Measurements from ENCODE around the gene AOAH.

The AOAH gene

GRCh38 chr7:36761835-36762234, 37.5 kb upstream of the AOAH start:
- TF ChIP-seq CTCF (IDR thresholded peaks at IDR 0.05; ENCODE audit: borderline replicate concordance, extremely low read depth, low read length, poor library complexity, severe bottlenecking): no peak
- no peak for TF ChIP-seq EZH2 (IDR thresholded peaks at IDR 0.05; ENCODE audit: borderline replicate concordance, low read depth, low read length, severe bottlenecking)
- no peak overlapping the region for H3K4me2 ChIP-seq (ENCODE audit: insufficient read depth, low read length)
- no peaks in the 10 kb centered on the region for H3K9me3 ChIP-seq (ENCODE audit: insufficient read depth, low read length, severe bottlenecking)
- H3K9ac ChIP-seq (ENCODE audit: low read depth, low read length): no peak overlapping the region
- no peaks in the 10 kb centered on the region for H3K79me2 ChIP-seq (ENCODE audit: insufficient read depth, low read length)
- peaks cover 25% of the 10 kb centered on the region for H3K4me1 ChIP-seq (ENCODE audit: insufficient read depth, low read length)
- ATAC-seq (ENCODE audit: insufficient read depth, low read depth): no peak
- no peaks in the 10 kb centered on the region for H4K20me1 ChIP-seq (ENCODE audit: insufficient read depth, low read length)
- H2AFZ ChIP-seq (ENCODE audit: low read depth, low read length): no peak overlapping the region
- no peak overlapping the region for H3K4me3 ChIP-seq (ENCODE audit: low read depth in 1 of 2, low read length in 2 of 2)
- no peak for DNase-seq
- H3K27ac ChIP-seq (ENCODE audit: low read length): no peak overlapping the region
- no peaks in the 10 kb centered on the region for H3K36me3 ChIP-seq (ENCODE audit: insufficient read depth, low read length)
- H3K27me3 ChIP-seq (ENCODE audit: insufficient read depth, low read length, poor library complexity): no peaks in the 10 kb centered on the region

DNA sequence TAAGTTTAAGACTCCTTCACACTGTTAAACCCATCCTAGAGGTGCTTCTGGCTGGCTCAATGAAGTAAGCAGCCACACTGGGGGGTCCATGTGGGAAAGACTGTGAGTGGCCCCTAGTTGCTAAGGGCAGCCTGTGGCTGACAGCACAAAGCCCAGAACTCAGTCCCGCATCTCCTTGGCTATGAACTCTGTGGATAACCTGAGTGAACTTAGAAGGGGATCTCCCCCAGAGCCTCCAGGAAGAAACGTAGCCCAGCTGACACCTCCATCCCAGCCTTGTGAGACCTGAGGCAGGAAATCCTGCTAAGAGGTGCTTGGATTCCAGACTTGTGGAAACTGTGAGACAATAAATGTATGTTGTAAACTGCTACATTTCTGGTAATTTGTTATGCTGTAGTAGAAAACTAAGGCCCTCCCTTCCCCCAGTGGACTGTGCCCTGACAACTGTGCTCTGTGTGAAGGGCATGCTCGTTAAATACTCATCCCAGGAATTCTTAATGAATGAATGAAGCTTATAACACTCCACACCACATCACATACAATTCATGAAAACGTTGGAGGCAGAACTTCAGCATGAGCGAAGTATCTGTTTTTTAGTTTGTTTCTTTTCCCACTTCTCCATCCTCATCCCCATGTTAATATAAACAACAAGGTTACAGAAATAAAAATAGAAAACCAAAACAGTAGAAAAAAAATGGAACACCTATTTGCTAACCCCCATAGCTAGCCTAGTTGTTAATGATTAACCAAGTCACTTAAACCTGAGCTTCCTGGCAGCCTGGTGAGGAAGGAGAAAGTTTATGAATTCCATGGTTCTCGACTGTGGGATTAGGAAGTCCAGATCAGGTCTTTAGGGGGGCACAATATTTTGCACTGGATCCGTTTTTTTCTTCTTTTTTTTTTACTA, 36.8 kb upstream of the AOAH start:
- Histone ChIP-seq H3K36me3 (ENCODE audit: insufficient read depth, low read length) (no peaks in the 10 kb centered on the region), H3K79me2 (ENCODE audit: insufficient read depth, low read length) (no peaks in the 10 kb centered on the region), H3K9ac (ENCODE audit: low read depth, low read length) (no peak overlapping the region), H2AFZ (ENCODE audit: low read depth, low read length) (no peak overlapping the region), H3K4me2 (ENCODE audit: insufficient read depth, low read length) (no peak overlapping the region), H4K20me1 (ENCODE audit: insufficient read depth, low read length) (no peaks in the 10 kb centered on the region), H3K4me1 (ENCODE audit: insufficient read depth, low read length) (peaks cover 25% of the 10 kb centered on the region), H3K4me3 (ENCODE audit: low read depth in 1 of 2, low read length in 2 of 2) (no peak overlapping the region), H3K9me3 (ENCODE audit: insufficient read depth, low read length, severe bottlenecking) (no peaks in the 10 kb centered on the region), H3K27me3 (ENCODE audit: insufficient read depth, low read length, poor library complexity) (no peaks in the 10 kb centered on the region), H3K27ac (ENCODE audit: low read length) (no peak overlapping the region)
- no peak for TF ChIP-seq EZH2 (IDR thresholded peaks at IDR 0.05; ENCODE audit: borderline replicate concordance, low read depth, low read length, severe bottlenecking)
- TF ChIP-seq CTCF (IDR thresholded peaks at IDR 0.05; ENCODE audit: borderline replicate concordance, extremely low read depth, low read length, poor library complexity, severe bottlenecking): no peak
- no peak for DNase-seq
- no peak for ATAC-seq (ENCODE audit: insufficient read depth, low read depth)

GRCh38 chr7:36758879-36759278, 34.6 kb upstream of the AOAH start:
- Histone ChIP-seq H4K20me1 (ENCODE audit: insufficient read depth, low read length) (no peaks in the 10 kb centered on the region), H3K79me2 (ENCODE audit: insufficient read depth, low read length) (no peaks in the 10 kb centered on the region), H3K27me3 (ENCODE audit: insufficient read depth, low read length, poor library complexity) (no peaks in the 10 kb centered on the region), H3K9ac (ENCODE audit: low read depth, low read length) (no peak overlapping the region), H3K4me1 (ENCODE audit: insufficient read depth, low read length) (peaks cover 8% of the 10 kb centered on the region), H3K4me3 (ENCODE audit: low read depth in 1 of 2, low read length in 2 of 2) (no peak overlapping the region), H3K36me3 (ENCODE audit: insufficient read depth, low read length) (no peaks in the 10 kb centered on the region), H3K27ac (ENCODE audit: low read length) (no peak overlapping the region), H3K9me3 (ENCODE audit: insufficient read depth, low read length, severe bottlenecking) (no peaks in the 10 kb centered on the region), H3K4me2 (ENCODE audit: insufficient read depth, low read length) (no peak overlapping the region), H2AFZ (ENCODE audit: low read depth, low read length) (no peak overlapping the region)
- DNase-seq (peak; percentile 46), ATAC-seq (ENCODE audit: insufficient read depth, low read depth) (peak; percentile 73)
- TF ChIP-seq CTCF (IDR thresholded peaks at IDR 0.05; ENCODE audit: borderline replicate concordance, extremely low read depth, low read length, poor library complexity, severe bottlenecking): no peak
- TF ChIP-seq EZH2 (IDR thresholded peaks at IDR 0.05; ENCODE audit: borderline replicate concordance, low read depth, low read length, severe bottlenecking): no peak

Data from DND-41 (cell line).